ENCODE measurements around the gene ARMH4.

ARMH4 gene

DNA sequence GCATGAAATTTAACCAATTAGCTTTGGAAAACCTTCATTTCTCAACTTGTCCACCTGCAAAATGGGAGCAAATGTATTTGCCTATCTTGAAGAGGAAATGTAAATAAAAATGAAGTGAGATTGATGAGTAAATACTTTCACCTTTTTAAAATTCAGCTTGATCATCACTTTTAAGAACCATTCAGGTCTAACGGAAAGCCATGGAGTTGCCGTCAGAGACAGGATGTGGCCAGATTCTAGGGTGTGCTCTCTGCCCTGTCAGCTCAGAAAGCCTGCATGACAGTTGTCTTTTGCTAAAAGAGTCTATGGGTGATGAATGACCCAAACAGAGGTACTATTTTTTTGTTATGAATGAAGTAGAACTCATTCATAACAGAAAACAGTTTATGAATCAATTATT is 181.8 kb downstream of the ARMH4 start:
- POLR2A ChIA-PET, result no interaction called here

GRCh38 chr14:57963071-57963470 is 188.9 kb downstream of the ARMH4 start:
- H3K4me3 ChIP-seq (ENCODE audit: low read depth, low read length), result no peak overlapping the region
- POLR2A ChIA-PET, result no interaction called here
- CTCF ChIA-PET, result no interaction called here
- DNase-seq (ENCODE audit: low read depth, low spot score), result no peak
- no peak for TF ChIP-seq CTCF (IDR thresholded peaks at IDR 0.05; ENCODE audit: insufficient read depth, low read length, missing control alignments)

More for the DNA sequence above, 181.8 kb downstream of the ARMH4 start:
- TF ChIP-seq CTCF (IDR thresholded peaks at IDR 0.05; ENCODE audit: insufficient read depth, low read length, missing control alignments), result no peak
- CTCF ChIA-PET, result no interaction called here
- H3K4me3 ChIP-seq (ENCODE audit: low read depth, low read length), result no peak overlapping the region
- DNase-seq (ENCODE audit: low read depth, low spot score), result no peak

- no peak for TF ChIP-seq CTCF (IDR thresholded peaks at IDR 0.05; ENCODE audit: insufficient read depth, low read length, missing control alignments)
- POLR2A ChIA-PET, result no interaction called here
- CTCF ChIA-PET, result no interaction called here
- DNase-seq (ENCODE audit: low read depth, low spot score), result no peak
- no peak overlapping the region for H3K4me3 ChIP-seq (ENCODE audit: low read depth, low read length)
Measured at GRCh38 chr14:57962325-57963035, 189.5 kb downstream of the ARMH4 start.

DNA sequence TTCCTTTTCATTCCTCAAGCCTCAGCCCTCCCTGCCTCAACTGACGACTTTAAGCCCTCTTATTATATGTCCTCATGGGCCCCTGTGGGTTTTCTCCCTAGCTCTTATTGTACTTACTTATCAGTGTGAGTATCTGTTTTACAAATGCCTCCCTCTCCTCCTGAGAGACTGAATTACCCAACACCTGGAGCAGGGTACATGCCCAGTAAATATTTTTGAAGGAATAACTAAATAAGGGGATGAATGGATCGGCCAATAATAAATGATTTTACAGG is 190.3 kb downstream of the ARMH4 start:
- TF ChIP-seq CTCF (IDR thresholded peaks at IDR 0.05; ENCODE audit: insufficient read depth, low read length, missing control alignments), result no peak
- no peak for DNase-seq (ENCODE audit: low read depth, low spot score)
- H3K4me3 ChIP-seq (ENCODE audit: low read depth, low read length), result no peak overlapping the region
- CTCF ChIA-PET, result no interaction called here
- POLR2A ChIA-PET, result no interaction called here

- CTCF ChIA-PET, result no interaction called here
- POLR2A ChIA-PET, result no interaction called here
- DNase-seq (ENCODE audit: low read depth, low spot score), result no peak
Measured at GRCh38 chr14:57960946-57961785, 190.8 kb downstream of the ARMH4 start.

More at GRCh38 chr14:57960946-57961785, 190.8 kb downstream of the ARMH4 start:
- TF ChIP-seq CTCF (IDR thresholded peaks at IDR 0.05; ENCODE audit: insufficient read depth, low read length, missing control alignments), result no peak
- no peak overlapping the region for H3K4me3 ChIP-seq (ENCODE audit: low read depth, low read length)
